Sciatic nerve (tissue), 2 donors: ENCODE results near the gene KIF5C. TPM values are rescaled to one million over a fixed set of nuclear protein-coding genes. Genes with fewer than 3 reads are reported as not detected.

Experiments used
- ATAC-seq: fragments of 200-7000 bp; cut with Tn5 transposase; one replicate; pipeline ENCODE4 v1.9.1; 2020; ENCODE audit warnings: mild to moderate bottlenecking, moderate library complexity
- DNase-seq: peaks from one replicate; pipeline ENCODE4 v3.0.0-alpha.2; 2020; ENCODE audit warnings: low spot score
- intact Hi-C: fragments of 100-400 bp; cut with DNase I; formaldehyde crosslinking; loops from one replicate; pipeline ENCODE4 v1.14.2; 2022
- total RNA-seq: library from RNA; stranded (reverse); fragmentation: NEBNext Ultra II Directional; extraction: Animal tissue kit (Norgen Biotek cat#: 25700); gene quantifications from one replicate; pipeline ENCODE4 v1.2.1, GENCODE V29; 2021
- donor health status: DM: no; HTN: no; CAD: no.
- donor health status: DM: no; HTN: no; CAD: no.

Gene KIF5C
- total RNA-seq, 1 donor from 2014 or later: 62.7 TPM

DNA sequence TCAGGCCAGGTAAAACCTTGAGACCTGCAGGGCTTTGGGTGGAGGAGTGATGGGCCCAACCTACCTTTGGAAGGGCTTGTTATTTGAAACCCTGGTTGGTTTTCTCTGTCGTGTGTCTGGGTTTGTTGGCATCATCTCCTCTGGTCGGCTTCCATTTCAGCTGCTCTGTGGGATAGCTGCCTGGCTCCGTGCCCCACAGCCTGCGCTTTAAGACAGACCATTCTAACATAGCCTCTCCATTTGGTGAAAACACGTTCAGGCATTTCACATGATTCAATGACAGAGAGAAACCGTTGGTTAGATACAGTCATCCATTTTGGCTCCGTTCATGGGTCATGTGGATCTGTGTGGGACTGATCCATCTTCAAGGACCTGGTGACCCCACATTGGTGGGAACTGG lies 126.5 kb downstream of the KIF5C start:
- ATAC-seq: no peak
- intact Hi-C loops: no loop called here

DNA sequence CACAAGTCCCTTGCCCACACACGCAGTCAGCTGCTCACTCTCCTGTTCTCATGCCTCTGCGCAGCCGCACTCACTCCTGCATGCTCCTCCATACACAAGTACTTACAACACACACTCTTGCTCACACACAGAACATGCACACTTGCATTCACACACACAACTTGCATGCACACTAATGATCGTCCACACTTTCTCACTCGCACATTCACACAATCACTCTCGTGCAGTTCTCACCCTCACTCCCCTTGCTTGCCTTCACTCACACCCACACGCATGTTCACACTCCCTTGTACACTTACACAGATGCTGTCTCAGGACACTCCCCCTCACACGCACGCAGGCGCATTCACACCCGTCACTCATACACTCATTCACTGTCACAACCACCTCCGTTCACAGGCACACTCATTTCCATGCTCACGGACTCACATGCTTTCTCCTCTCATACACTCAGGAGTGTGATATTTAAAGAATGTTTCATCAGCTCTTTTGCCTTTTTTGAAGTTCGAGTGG lies 127.4 kb downstream of the KIF5C start:
- ATAC-seq (no peak), DNase-seq (no peak)
- intact Hi-C loops: no loop called here

More for the DNA sequence above, 126.5 kb downstream of the KIF5C start:
- no peak for DNase-seq

DNA sequence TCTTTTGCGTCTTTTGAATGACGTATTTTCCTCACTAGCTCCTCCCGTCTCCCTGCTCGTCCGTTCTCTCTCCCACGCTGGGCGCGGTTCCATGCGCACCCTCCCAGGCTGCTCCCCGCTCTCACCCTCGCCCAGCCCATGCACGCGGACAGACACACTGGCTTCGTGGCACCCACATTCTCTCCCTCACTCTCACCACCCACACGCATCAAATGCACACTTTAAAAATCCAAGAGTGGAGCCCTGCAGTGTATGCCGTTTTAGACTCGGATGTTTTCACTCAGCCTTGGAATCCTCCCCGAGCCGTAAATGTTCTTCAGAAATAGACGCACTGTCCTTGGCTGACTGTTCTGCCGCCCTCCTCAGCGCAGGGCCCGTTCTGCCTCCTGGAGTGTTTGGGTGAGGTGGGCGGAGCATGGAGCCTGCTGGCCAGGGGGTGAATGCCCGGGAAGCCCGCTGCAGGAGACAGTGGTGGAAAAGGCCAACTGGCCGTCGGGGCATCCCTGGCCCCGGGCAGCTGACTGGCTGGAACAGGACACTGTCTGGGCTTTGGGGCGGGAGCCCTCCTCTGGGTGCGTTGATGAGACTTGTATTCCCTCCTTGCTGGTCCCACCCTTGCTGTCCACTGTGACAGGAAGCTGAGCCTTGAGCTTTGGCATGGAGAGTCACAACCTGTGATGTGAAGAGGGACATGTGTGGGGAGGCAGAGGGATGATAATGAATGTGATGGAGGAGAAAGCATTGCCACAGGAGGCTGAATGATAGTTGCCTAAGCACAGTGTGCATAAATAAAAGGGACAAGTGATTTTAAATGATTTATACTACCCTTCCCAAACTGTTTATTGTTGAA lies 128.1 kb downstream of the KIF5C start:
- DNase-seq: no peak
- intact Hi-C loops: no loop called here
- ATAC-seq: no peak

DNA sequence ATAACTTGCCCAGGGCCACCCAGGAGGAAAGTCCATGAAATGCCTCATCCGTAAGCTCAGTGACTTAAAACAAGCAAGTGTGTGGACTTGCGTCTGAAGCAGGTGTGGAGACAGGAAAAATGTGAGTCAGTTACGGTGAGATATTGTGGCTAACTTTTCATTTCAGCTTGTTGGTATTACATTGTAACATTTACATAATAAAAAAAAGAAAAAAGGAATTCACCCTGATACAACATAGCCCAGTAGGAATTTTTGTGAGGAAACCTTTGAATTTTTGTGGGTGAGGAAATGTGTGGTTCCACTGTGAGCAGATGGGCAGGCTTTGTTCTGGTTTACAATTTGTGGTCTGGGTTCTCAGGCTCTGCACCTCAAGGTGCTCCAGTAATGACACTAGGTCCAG lies 129.8 kb downstream of the KIF5C start:
- DNase-seq (no peak), ATAC-seq (no peak)
- intact Hi-C loops: no loop called here

DNA sequence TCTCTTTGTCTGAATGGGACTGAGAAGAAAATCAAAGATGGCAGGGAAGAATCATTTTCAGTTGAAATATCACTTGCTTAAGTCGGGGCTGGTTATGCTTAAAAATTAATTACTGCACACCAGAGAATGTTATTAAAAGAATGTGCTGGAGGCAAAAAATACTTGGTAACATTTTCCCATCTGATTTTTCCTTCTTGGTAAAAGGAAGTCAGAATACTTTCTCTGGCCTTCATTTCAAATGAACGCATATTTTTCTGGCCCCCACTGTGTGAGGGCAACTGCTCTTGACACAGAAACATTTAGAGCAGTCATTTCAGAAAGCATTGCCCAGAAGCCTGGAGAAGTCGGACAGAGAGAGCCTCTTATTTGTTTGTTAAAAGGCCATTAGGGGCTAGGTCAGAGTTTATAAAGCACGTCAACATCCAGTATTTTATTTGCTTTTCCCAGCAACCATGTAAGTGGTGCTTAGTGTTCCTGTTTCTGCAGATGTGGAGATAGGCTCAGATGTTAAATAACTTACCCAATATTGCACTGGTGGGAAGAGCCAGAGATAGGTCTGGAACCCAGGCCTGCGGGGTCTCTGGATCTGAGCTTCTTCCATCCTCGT lies 130.5 kb downstream of the KIF5C start:
- DNase-seq (no peak), ATAC-seq (peak; percentile 20)
- intact Hi-C loops: no loop called here

DNA sequence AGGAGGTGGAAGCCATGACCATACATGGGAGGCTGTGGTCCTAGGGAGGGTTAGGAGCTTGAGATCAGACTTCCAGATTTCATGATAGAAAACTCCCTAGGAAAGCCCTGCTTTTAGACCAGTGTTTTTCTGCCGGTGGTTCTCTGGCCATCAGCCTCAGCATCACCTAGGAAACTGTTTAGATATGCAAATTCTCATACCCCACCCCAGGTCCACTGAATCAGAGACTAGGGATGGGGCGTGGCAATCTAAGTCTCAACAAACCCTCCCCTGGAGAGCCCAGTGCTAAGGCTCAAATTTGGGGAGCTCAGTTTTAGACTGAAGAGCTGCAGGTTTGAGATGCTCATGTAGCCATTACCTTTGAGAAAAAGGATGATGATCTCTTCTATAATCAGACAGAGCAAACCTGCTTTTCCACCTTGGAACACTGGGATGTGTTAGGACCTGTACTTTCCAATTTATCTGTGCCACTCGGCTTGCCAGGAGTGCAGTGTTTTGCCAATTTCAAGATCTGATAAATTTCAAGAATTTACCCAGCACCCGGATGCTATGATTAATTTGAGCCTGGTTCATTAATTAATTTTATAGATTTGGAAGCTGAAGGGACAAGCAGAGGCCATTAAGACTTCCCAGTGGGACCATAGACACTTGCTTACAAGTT lies 132.0 kb downstream of the KIF5C start:
- no peak for ATAC-seq
- DNase-seq: no peak
- intact Hi-C loops: no loop called here

DNA sequence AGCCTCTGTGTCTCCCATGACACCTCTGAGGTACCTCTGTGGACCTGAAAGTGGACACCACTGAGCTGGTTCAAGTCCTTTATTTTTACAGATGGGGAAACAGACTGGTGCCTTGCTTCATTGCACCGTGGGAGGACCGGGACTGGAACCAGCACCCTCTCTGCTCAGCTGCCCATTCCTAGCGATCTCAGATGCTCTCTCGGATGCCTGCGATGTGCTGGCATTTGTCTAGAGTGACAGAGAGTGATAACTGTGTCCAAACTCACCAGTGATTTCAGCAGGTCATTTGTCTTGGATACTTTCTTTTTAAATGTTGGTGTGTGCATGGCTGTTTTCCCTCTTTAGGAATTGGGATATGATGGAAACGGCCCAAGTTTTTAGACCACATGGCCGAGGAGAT lies 133.4 kb downstream of the KIF5C start:
- ATAC-seq: no peak
- intact Hi-C loops: no loop called here
- no peak for DNase-seq

DNA sequence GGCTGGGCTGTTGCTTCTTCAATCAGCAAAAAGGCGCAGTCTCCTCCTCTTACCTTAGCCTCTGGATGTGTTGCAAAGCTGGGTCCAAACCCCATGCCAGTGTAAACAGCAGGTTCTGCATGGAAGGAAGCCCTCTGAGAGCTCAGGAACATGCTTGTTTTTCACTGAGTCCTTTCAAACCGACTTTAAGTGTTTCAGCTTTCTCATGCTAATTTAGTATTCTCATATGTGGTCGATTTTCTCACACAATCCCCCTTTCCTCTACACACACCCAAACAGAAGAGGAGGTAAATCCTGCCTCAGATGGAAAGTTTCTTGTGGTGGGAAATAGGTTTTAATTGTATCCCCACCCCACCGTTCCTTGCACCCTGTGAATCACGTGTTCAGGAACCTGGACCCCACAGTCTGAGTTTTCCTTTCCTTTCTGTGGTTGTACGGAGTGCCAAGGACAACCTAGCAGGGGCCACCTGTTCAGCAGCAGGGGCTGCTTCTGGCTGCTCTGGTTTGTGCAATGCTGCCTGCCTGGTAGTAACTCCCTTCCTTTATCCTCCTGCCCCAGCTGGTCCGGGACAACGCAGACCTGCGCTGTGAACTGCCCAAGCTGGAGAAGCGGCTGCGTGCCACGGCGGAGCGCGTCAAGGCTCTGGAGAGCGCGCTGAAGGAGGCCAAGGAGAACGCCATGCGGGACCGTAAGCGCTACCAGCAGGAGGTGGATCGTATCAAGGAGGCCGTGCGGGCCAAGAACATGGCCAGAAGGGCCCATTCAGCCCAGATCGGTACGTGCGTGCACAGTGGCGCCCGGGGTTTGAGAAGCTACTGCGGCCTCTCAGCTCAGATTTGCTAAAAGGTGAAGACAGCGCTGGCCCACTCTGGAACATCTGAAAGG lies 134.8 kb downstream of the KIF5C start:
- DNase-seq (no peak), ATAC-seq (no peak)
- intact Hi-C loops: no loop called here

DNA sequence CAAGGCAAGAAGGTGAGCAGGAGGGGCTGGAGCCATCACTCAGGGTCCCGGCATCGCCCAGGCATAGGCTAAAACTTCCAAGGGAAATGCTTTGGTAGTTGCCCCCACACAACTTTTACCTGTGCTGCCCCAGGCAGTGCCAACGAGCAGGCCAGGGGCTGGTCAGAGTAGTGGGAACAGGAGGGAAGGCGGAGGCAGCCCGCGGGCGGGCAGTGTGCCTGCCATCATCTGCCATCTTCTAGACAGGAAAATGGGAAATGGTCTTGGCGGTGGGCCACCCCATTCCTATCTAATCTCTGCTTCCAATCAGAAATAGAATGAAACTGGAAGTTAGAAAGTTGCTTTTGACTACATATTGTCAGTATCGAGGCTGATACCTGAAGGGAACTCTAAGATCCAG lies 137.5 kb downstream of the KIF5C start:
- DNase-seq (no peak), ATAC-seq (no peak)
- intact Hi-C loops: no loop called here

DNA sequence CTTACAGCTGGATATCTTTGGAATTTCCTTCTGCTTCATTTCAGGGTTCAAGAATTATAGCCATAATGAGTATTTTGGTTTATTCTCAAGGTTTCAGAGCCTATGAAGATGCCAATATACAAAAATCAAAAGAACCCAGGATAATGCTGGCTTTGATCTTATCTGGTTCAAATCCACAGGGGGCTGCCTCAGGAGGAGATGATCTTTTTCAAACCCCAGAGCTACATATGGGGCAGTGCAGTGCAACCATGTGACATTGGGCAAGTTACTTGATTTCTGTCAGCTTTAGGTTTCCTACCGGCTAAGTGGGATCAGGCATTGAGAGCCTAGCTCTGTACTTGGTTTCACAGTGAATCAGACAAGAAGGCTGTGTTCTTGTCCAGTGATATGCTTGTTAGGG lies 140.5 kb downstream of the KIF5C start:
- ATAC-seq: no peak
- no peak for DNase-seq
- intact Hi-C loops: loop anchor here (5.0 kb wide), 1 partner anchor 547 kb away; no protein-coding TSS in a partner anchor

DNA sequence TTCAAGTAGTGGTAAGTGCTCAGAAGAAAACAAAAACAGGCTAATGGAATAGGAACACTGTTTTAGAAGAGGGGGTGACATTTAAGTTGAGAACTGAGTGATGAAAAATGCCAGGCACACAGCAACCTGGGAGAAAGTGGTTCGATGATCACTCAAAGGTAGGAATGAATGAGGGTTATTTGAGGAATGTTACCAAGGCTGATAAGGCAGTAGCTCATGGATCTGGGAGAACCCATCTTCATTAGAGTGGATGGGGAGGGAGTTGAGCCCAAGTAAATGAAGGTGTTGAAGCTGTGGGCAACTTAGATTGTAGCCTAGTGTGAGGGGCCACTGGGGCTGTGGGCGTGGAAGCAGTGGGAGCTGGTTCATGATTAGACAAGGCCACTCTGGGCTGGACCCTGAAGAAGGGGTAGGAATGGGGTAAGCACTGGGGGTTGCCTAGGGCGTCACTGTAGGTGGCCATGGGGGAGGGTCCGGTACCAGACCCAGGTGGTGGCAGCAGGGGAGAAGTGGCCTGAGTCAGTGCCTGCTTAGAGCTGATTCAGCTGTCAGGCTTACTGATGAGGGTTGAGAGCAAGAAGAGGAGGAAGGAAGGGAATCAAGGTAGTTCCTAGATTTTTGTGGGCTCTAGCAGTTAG lies 141.0 kb downstream of the KIF5C start:
- intact Hi-C loops: loop anchor here (5.0 kb wide), 1 partner anchor 546 kb away; no protein-coding TSS in a partner anchor
- ATAC-seq: no peak
- no peak for DNase-seq

DNA sequence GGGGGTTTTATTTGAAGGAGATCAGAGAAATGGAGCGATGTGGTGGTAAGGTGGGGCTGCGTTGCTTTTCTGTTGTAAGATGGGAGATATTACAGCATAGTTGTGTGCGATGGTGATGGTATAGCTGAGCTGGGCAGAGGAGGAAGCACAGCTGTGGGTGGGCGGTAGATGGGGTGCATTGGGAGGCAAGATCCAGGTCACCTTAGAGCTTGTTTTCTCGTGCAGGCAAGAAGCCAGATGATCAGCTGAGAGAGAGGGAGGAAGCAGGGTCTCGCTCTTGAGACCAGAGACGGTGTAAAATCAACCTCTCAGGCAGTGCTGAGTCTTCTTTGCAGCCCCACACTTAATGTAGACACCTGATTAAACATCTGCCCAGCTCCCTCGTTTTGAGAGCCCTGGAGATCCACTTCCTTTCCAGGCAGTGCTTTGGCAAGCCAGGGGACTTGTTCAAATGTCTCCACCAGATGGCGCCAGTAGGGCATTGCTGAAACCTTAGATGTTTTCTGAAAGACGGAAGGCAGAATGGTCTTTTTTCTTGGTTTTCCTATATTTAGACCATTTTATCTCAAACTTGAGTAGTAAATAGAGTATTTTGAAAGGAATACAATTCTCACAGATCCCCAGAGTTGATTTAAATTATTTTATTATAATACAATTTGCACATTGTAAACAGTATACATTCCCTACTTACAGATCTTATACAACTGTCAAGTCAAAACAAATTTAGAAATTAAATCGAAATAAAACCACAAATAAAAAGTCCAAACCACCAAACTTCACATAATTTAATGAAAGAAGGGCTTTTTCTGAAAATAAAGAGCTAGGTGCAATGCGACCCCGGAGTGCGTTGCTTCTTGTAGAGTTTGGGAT lies 142.3 kb downstream of the KIF5C start:
- peak; percentile 81 for ATAC-seq
- intact Hi-C loops: loop anchor here (5.0 kb wide), 1 partner anchor 545 kb away; no protein-coding TSS in a partner anchor
- peak; percentile 92 for DNase-seq

DNA sequence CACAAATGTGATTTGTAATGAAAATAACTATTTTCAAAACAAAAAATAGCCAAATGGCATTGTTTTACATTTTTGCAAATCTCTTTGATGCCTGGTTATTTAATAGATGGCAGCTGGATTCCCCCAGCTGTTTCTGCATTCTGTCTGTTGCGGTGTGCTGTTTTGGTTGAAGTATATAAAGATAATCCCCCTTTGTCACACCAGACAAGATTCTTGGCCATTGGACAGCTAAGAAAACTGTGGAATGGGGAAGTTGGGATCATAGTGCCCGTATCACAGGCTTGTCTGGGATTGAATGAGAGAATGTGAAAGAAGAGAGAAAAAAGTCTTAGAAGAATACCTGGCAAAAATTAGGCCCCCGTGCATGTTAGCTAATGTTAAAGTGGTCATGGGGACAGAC lies 144.0 kb downstream of the KIF5C start:
- ATAC-seq (no peak), DNase-seq (no peak)
- intact Hi-C loops: loop anchor here (5.0 kb wide), 1 partner anchor 543 kb away; no protein-coding TSS in a partner anchor

DNA sequence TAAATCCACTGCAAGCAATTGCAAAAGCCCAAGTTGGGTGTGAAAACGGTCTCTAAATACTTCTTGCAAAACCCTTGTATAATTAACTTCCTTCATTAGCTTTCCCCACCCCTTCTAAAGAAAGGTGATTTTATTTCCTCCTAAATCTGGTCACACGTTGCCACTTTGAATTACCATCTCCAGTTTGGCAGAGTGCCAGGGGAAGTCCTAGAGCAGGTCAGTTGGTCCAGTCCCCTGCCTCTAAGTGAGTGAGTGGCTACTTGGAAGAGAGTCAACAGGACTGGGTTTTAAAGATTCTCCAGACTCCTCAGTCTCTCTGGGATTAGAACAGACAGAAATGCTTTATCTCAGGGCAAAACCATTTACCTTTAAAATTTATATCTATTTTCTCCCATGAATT lies 144.7 kb downstream of the KIF5C start:
- ATAC-seq: no peak

DNA sequence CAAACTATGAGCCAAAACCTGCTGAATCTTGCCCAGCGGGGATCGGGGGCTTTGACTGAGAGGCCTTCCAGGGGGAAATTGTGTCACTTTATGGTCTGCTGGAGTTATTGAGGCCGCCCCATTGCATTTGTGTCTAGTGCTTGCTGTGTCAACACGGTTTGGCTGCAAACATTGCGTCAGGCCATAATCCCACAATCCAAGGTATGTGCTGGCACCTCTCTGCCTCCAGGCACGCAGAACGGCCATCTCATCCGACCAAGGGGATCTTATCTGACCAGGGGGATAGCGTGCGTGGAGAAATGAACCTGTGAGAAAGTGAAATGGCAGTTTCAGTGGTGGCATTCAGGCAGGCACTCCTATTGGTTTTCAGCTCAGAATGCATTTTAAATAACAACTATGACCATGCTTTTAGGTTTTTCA lies 145.4 kb downstream of the KIF5C start:
- DNase-seq: no peak
- ATAC-seq: no peak
- intact Hi-C loops: no loop called here

More for the DNA sequence above, 144.7 kb downstream of the KIF5C start:
- intact Hi-C loops: loop anchor here (5.0 kb wide), 1 partner anchor 543 kb away; no protein-coding TSS in a partner anchor
- no peak for DNase-seq

DNA sequence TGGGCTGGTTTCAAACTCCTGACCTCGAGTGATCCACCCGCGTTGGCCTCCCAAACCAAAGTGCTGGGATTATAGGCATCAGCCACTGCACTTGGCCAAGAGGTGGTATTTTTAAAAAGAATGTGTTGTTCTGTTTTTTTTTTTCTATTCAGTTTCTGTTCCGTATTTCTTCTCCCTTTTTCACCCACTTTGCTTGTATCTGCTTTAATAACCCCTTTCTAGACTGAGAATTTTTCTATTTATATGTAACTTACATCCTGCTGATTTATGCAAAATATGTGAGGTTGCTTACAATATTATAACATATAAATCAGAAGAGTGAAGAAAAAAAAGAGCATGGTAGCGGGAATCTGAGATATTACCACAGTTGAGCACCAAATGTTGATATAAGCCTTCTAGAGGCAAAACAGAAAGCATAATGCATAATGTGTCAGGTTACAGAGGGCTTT lies 146.3 kb downstream of the KIF5C start:
- ATAC-seq (no peak), DNase-seq (no peak)
- intact Hi-C loops: no loop called here

DNA sequence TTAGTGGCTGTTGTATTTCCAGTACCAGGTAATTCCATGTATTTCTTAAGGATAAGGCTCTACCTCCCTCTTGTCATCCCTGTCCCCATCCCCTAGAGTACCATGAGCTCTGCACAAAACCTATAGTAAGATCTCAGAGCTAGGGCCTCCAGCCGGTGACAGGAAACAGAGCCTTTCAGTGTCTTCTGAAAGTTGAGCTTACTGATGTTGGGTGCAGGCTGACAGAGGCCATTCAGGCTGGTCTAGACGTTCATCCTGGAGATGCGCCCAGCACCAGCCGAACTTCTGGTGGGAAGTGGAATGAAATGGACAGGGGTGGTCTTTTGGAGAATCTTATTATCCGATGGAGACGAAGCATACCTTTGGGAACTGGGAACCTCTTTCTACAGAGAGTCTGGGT lies 146.7 kb downstream of the KIF5C start:
- ATAC-seq: no peak
- DNase-seq: no peak
- intact Hi-C loops: no loop called here
